HG03159 (cell line): ENCODE results near the gene AAR2.

Source experiments
- ATAC-seq: cut with Tn5 transposase; IDR thresholded peaks from one replicate; pipeline ENCODE4 v1.9.1; 2021; ENCODE audit warnings: mild to moderate bottlenecking, moderate library complexity; ENCODE audit not compliant: unreplicated experiment

AAR2 gene

GRCh38 chr20:36275441-36276189 lies 39.3 kb downstream of the AAR2 start:
- no peak for ATAC-seq

- ATAC-seq: no peak
These were observed 41.3 kb downstream of the AAR2 start for GRCh38 chr20:36277546-36277945.

GRCh38 chr20:36279362-36279761 lies 43.1 kb downstream of the AAR2 start:
- no peak for ATAC-seq

- no peak for ATAC-seq
These were observed 43.5 kb downstream of the AAR2 start for GRCh38 chr20:36279776-36280175.

DNA sequence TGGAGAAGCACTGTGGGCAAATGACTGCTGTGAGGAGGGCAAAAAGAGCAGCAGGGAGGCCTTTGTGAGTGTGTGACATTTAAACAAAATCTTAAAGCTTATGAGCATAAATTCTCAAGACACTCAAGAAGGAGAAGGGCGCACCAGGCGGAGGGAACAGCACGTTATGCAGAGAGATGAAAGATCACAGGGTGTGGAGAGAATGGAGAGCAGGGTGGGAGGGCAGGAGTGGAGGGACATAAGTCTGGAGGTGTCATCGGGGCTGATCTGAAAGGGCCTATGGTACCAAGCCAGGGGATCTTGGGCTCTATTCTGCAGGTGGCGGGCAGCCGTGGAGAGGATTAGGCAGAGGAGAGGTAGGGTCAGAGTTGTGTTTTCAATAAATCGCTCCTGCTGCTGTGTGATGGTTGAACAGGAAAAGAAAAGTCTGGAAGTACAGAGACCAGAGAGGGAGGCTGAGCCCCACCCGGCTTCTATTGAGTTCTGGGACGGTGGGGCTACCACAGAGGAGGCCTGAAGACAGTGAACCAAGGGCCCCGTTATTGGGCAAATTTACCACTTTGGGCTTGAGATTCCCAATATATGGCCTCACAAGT lies 45.6 kb downstream of the AAR2 start:
- no peak for ATAC-seq

- ATAC-seq: no peak
These were observed 48.5 kb downstream of the AAR2 start for GRCh38 chr20:36284751-36285150.

DNA sequence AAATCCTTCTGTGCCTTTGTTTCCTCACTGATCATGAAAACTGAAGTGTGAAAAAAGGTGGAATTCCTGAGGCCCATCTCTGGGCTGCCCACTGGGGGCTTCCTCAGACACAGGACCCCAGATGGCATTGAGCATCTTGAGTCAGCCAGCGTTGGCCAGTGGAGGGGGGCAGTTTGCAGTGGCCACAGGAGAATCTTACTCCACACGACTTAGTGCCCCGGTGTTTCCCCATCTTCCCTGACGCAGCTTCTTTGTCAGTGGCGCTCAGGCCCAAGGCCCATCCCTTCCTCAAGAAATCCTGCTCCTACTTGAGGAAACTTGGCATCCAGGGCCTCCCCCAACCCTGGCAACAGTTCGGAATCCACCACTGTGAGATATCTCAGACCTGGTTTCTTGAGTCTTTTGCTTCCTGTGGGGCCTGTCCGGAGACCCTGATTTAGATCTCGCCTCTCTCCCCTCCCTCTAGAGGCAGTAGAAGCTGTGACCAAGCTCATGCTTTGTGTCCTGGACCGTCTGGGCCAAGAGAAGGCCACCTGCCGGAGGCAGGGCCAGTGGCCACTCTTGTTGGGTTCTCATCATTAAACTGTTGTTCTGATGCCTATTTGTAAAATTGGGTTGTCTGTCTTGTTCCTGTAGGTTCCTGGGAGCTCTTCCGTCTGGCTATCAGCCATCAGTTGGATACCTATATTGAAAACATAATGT lies 49.6 kb downstream of the AAR2 start:
- no peak for ATAC-seq

DNA sequence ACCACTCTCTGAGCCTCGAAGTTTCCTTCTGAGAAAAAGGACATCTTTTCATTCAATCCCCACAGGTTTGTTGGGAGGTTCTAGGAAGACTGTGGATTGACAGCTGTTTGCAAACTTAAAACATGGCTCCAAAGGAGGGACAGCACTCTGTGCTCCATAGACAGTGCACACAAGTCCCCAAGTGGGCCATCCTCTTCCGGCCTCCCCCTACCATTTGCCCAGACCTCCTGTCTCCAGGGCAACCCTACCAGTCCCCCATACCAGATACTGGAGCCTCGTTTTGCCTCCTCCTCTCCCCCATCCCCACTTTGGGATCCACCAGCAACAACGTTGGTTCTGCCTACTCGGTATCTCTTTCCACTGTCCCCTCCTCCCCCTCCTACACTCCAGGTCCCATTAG lies 61.4 kb downstream of the AAR2 start:
- ATAC-seq: no peak

DNA sequence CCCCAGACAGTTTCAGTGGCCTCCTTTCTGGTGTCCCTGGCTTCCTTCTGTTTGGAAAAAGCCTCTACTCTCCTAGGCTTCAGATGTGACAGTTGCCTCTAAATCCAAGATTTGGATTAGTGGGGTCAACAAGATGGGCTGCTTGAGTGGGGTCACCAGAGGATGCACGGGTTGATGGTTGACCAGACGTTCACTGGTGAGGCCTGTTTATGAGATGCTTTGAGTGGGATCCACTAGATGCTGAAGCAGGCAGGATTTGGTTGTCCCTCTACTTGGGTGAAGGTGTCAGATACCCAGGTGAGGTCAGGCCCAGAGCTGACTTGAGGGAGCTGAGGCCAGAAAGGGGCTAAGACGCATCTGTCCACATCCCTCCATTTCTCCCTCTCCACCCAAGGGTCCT lies 61.8 kb downstream of the AAR2 start:
- ATAC-seq: no peak

GRCh38 chr20:36298795-36299339 lies 62.6 kb downstream of the AAR2 start:
- ATAC-seq: no peak

- ATAC-seq: no peak
These were observed 63.2 kb downstream of the AAR2 start for GRCh38 chr20:36299459-36299858.

DNA sequence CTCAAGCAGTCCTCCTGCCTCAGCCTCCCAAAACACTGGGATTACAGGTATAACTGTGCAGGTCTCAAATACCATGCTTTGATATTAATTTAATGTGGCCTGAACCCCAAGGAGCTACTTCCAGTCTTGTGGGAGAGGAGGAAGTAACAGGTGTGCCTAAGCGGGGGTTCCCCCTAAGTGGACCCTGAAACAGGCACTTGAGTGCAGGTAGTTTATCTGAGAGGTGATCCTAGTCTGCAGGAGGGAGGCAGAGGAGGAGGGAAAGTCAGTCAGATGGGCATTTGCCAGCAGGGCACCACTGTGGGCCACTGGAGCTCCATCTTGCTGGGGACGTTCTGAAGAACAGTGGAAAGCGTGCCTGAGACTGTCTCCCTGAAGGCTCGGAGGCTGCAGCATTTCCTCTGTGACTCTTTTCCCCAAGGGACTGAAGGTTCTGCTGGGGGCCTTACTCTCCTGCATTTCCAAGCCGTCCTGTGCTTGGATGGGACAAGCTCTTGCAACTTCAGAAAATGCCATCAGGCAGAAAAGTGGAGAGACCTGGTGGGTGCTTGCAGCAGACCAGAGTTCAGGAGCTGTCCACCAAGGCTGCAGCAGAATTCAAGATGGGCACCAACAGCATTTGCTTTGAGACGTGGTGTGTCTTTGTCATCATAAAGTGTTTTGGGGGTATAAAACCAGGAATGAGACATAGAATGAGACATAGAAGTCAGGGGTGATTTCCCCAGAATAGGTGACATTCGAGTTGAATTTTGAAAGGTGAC lies 65.3 kb downstream of the AAR2 start:
- no peak for ATAC-seq

DNA sequence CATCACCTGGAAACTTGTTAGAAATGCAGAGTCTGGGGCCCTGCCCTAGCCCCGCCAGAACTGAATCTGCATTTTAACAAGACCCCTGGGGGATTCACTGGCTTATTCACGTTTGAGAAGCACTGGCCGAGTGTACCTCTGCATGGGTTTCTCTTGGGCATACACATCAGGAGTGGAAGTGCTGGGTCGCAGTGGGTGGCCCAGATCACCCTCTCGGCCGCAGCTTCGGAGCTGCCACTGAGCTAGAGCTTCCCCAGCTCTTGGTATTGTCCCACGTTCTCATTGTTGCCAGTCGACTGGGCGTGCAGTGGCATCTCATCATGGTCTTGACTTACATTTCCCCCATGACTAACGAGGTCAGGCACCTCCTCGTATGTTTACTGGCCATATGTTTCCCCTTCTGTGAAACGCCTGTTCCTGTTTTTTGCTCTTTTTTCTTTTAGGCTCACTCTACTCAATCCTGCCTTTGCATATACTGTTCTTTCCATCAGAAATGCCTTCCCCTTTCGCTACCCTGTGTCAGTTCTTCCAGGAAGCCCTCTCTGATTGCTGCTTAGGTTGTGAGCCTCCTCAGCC lies 66.8 kb downstream of the AAR2 start:
- ATAC-seq: no peak

DNA sequence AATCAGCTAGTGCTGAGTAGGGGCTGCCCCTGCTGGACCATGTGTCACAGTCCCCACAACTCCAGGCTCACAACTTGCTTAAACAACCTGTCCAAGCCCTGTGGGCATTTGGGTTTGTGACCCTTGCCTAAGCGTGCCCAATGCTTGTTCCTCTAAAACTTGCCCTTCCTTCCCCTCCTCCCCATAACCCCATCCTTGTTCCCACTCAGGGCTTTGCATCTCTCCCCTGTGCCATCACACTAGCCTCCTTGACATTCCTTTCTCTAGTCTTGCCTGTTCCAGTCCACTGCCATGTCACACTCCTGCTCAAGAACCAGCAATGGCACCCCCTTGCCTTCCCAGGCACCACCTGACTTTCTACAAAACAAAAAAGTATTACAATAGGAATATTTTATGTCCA lies 67.6 kb downstream of the AAR2 start:
- ATAC-seq: no peak

DNA sequence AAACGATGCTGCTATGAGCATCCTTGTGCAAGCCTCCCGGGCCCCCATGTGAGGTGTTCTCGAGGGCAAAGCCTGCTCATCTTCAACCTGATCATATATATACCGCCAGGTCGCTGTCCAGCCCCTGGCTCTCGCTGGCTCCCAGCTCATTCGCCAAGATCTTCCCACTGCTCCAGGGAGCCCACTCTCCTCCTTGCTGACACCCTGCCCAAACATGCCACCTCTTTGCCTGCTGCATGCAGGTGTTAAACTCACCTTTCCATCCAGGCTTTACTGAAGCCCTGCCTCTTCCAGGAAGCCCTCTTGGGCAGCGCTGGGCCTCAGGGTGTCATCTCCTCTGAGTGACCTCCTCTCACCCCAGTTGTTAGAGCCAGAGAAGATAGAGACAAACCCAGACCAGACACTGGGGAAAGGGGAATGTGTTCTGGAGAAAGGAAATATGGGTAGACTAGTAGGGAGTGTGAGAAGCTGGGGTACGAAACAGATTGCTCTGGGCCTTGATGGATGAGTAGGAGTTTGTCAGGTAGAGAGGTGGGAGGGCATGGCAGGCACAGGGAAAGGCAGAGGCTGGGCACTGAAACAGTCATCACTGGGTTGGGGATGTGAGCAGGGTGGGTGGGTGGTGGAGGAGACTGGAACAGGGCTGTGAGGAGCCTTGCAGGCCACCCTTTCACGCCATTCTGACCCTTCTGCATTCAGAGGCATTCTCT lies 68.7 kb downstream of the AAR2 start:
- ATAC-seq: no peak

DNA sequence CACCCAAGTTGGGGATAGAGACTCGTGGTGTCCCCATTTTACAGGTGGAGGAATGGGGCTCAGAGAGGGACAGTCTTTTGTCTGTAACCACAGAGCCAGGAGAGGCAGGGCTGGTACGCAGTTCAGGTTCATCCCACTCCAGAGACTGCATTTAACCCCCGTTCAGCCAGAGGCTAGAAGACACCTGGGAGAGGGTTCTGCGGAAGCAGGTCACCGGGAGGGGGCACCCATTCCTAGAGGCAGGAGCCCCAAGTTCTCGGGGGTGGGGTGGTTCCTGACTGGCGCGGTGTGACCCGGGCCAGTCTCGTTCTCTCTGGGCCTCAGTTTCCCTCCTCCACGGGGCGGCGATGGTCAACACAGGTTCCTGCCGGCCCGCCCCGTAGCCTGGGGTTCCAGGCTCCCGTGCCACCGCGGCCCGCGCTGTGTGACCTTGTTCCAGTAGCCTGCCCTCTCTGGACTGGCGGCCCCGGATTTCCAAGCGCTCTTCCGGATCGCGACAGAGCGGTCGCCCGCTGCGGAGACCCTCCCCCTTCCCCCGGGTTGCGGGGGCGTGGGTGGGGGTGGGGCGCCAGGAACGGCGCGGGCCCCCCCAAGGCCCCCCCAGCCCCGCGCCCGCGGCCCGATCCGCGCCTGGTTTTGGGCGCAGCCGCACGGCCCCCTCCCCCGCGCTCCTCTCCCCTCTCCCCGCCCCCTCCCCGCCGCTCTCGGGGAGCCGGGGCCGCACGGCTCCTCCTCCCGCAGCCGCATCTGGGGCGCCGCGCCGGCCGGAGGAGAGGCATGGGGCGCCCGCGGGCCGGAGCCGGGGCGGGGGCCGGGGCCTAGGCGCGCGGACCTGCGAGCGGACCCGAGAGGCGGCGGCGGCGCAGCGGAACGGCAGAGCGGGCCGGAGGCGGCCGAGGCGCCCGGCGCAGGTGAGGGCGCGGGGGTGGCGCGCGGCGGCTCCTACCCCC lies 69.6 kb downstream of the AAR2 start, which contains the start of gene DLGAP4:
DLGAP4 (plus strand) TSS at position 738 of the 950 bp plus-strand sequence. CDS start 125,379 bp downstream, outside the sequence.
- ATAC-seq: no peak
